Fibroblast of lung (primary cell): Measurements from ENCODE around the gene CPT1C.

ENCODE experiments used
- CTCF ChIP-seq, 2 donors: IDR thresholded peaks in 1 of 2; conservative IDR thresholded peaks in 1 of 2; 1 replicate in 1 of 2; 2 replicates in 1 of 2; pipeline ENCODE4 v1.5.1; 2011 to 2012; ENCODE audit warnings: low read length in 2 of 2, control low read depth in 1 of 2, inconsistent platforms in 1 of 2, low read depth in 1 of 2, mild to moderate bottlenecking in 1 of 2
- EZH2 ChIP-seq: IDR thresholded peaks from 2 replicates; pipeline ENCODE4 v1.5.1; 2012; ENCODE audit warnings: low read length, control low read depth, mild to moderate bottlenecking; ENCODE audit errors: missing control alignments

DNA sequence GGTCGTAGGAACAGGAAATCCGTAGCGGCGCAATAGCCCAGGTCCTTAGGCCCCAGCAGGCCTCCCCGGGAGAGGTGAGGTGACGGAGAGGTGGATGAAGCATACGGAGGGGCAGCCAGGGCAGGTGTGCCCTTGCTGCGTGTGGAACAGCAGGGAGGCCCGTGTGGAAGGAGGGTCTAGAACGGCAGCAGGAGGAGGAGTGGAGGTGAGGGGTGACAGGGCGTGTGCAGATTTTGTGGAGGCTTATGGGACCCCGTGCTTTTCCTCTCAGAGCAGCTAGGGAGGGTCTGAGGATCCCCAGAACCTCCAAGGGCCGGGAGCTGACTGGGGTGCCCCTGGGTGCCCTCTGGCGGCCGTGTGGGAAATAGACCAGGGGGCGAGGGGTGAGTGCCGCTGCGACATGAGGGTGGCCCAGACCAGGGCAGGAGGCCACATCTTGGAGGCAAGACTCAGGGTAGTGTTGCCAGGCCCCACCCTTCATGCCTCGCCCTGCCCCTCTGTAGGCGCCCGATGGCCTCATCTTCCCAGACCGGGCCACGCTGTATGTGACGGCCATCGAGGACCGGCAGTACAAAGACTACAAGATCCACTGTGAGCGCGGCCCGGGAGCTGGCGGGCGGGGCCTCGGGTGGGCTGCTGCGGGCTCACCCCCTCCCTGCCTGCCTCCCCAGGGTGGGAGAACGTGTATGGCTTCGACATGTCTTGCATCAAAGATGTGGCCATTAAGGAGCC is 6.5 kb upstream of the CPT1C start:
- peak in 1 of 2 donors; percentile 39 for TF ChIP-seq CTCF (conservative IDR thresholded peaks at IDR 0.05 in 1 of 2, IDR thresholded peaks at IDR 0.05 in 1 of 2; ENCODE audit: low read depth in 1 of 2, low read length in 2 of 2)
- TF ChIP-seq EZH2 = no peak
